ENCODE data around the gene PXYLP1. TPM values are rescaled to one million over a fixed set of nuclear protein-coding genes. Genes with fewer than 3 reads are reported as not detected.

PXYLP1 gene
- total and polyA plus RNA-seq, 2 donors (not counting 1 experiment from before 2014, with no cell fraction given), result 1.4 to 4.5 TPM

DNA sequence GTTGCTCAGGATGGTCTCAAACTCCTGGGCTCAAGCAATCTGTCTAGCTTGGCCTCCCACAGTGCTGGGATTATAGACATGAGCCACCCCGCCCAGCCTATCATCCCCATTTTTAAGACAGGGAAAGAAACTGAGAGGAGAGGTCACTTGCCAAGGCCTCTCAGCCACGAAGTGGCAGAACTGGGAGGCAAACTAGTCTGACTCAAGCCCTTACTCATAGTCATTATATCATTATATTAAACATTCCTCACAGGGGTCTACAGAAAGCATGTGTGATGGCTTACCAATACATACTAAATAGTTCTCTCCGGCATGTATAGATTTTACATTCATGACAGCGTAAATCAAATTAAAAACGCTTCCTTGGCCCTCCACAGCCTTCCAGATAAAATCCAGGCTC is 74.7 kb downstream of the PXYLP1 start:
- no peaks in the 10 kb centered on the region for H3K9me3 Mint-ChIP-seq (ENCODE audit: insufficient read depth)
- TF ChIP-seq EZH2 (IDR thresholded peaks at IDR 0.05; ENCODE audit: borderline replicate concordance, insufficient read depth, low read depth, low read length, poor library complexity, severe bottlenecking), result no peak
- TF ChIP-seq, protein P1, sequence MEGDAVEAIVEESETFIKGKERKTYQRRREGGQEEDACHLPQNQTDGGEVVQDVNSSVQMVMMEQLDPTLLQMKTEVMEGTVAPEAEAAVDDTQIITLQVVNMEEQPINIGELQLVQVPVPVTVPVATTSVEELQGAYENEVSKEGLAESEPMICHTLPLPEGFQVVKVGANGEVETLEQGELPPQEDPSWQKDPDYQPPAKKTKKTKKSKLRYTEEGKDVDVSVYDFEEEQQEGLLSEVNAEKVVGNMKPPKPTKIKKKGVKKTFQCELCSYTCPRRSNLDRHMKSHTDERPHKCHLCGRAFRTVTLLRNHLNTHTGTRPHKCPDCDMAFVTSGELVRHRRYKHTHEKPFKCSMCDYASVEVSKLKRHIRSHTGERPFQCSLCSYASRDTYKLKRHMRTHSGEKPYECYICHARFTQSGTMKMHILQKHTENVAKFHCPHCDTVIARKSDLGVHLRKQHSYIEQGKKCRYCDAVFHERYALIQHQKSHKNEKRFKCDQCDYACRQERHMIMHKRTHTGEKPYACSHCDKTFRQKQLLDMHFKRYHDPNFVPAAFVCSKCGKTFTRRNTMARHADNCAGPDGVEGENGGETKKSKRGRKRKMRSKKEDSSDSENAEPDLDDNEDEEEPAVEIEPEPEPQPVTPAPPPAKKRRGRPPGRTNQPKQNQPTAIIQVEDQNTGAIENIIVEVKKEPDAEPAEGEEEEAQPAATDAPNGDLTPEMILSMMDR (IDR thresholded peaks at IDR 0.05), result no peak
- Histone ChIP-seq H3K27me3 (replicated peaks in 1 of 4; ENCODE audit: control extremely low read depth in 1 of 4, control insufficient read depth in 3 of 4, insufficient read depth in 4 of 4, low read length in 3 of 4) (no peaks in the 10 kb centered on the region), H3K36me3 (replicated peaks in 1 of 2; ENCODE audit: control extremely low read depth in 1 of 2, control insufficient read depth in 1 of 2, extremely low read depth in 1 of 2, insufficient read depth in 2 of 2, low read length in 1 of 2) (no peaks in the 10 kb centered on the region), H3K4me3 (ENCODE audit: control extremely low read depth in 1 of 5, extremely low read depth in 1 of 5, insufficient read depth in 1 of 5, low read depth in 2 of 5, low read length in 4 of 5) (no peak overlapping the region), H3K9me3 (ENCODE audit: control extremely low read depth in 1 of 3, control insufficient read depth in 2 of 3, insufficient read depth in 1 of 3, low read length in 2 of 3) (no peaks in the 10 kb centered on the region), H3K4me2 (replicated peaks; ENCODE audit: low read depth, low read length, poor library complexity, severe bottlenecking) (no peak overlapping the region), H3K4me1 (ENCODE audit: control insufficient read depth in 2 of 2, insufficient read depth in 2 of 2, low read length in 2 of 2) (peaks cover 8 to 11% of the 10 kb centered on the region in 2 donors), H3K79me2 (ENCODE audit: control insufficient read depth, insufficient read depth, low read length) (peaks cover 9% of the 10 kb centered on the region), H2AFZ (ENCODE audit: insufficient read depth, low read depth, low read length, poor library complexity, severe bottlenecking) (no peak overlapping the region), H4K20me1 (ENCODE audit: control insufficient read depth, insufficient read depth, low read length, poor library complexity, severe bottlenecking) (no peaks in the 10 kb centered on the region), H3K9ac (ENCODE audit: low read length) (no peak overlapping the region), H3K27ac (ENCODE audit: low read length in 2 of 2) (no peak overlapping the region)
- no peak overlapping the region for H3K4me3 Mint-ChIP-seq
- no peaks in the 10 kb centered on the region for H3K27me3 Mint-ChIP-seq
- POLR2A ChIA-PET, result no interaction called here
- CTCF ChIA-PET, result interaction anchor here (0.6 to 19.3 kb wide), 6 partner anchors 28 to 151 kb away, joined by 3 to 404 read pairs (median 6); no protein-coding TSS in a partner anchor
- DNase-seq, result no peak
- peaks cover 9% of the 10 kb centered on the region for H3K4me1 Mint-ChIP-seq
- ATAC-seq (ENCODE audit: low read depth), result no peak
- H3K27ac Mint-ChIP-seq, result no peak overlapping the region
- WGBS (ENCODE audit: insufficient coverage), result 100% methylated on average over 2 of the region's 5 CpGs
- intact Hi-C loops (cut with micrococcal nuclease), result no loop called here

DNA sequence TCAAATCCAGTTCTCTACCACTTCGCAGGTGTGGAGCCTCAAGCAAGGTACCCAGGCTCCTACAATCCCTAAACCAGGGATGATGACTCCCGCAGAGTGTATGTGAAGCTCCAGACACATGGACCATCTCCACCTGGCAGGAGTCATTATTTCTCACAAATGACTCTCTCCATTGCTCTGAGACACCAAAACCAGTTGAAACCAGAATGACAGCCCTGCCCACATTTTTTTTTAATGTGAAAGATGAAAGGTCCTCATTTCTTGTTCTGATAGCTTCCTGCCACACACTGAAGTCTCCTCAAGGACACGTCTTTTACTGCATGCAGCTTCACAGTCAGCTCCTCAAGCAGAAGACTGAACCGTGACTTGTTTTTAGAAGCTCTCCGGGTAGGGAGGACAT is 75.3 kb downstream of the PXYLP1 start:
- Histone ChIP-seq H3K36me3 (replicated peaks in 1 of 2; ENCODE audit: control extremely low read depth in 1 of 2, control insufficient read depth in 1 of 2, extremely low read depth in 1 of 2, insufficient read depth in 2 of 2, low read length in 1 of 2) (no peaks in the 10 kb centered on the region), H3K27me3 (replicated peaks in 1 of 4; ENCODE audit: control extremely low read depth in 1 of 4, control insufficient read depth in 3 of 4, insufficient read depth in 4 of 4, low read length in 3 of 4) (no peaks in the 10 kb centered on the region), H4K20me1 (ENCODE audit: control insufficient read depth, insufficient read depth, low read length, poor library complexity, severe bottlenecking) (no peaks in the 10 kb centered on the region), H3K27ac (ENCODE audit: low read length in 2 of 2) (no peak overlapping the region), H2AFZ (ENCODE audit: insufficient read depth, low read depth, low read length, poor library complexity, severe bottlenecking) (no peak overlapping the region), H3K4me3 (ENCODE audit: control extremely low read depth in 1 of 5, extremely low read depth in 1 of 5, insufficient read depth in 1 of 5, low read depth in 2 of 5, low read length in 4 of 5) (no peak overlapping the region), H3K79me2 (ENCODE audit: control insufficient read depth, insufficient read depth, low read length) (peaks cover 11% of the 10 kb centered on the region), H3K9me3 (ENCODE audit: control extremely low read depth in 1 of 3, control insufficient read depth in 2 of 3, insufficient read depth in 1 of 3, low read length in 2 of 3) (no peaks in the 10 kb centered on the region), H3K4me2 (replicated peaks; ENCODE audit: low read depth, low read length, poor library complexity, severe bottlenecking) (no peak overlapping the region), H3K9ac (ENCODE audit: low read length) (no peak overlapping the region), H3K4me1 (ENCODE audit: control insufficient read depth in 2 of 2, insufficient read depth in 2 of 2, low read length in 2 of 2) (peaks cover 8 to 14% of the 10 kb centered on the region in 2 donors)
- no peak overlapping the region for H3K4me3 Mint-ChIP-seq
- intact Hi-C loops (cut with micrococcal nuclease), result no loop called here
- ChIA-PET CTCF (interaction anchor here (0.7 to 19.3 kb wide), 4 partner anchors 90 to 254 kb away, joined by 3 to 404 read pairs (median 4); no protein-coding TSS in a partner anchor), POLR2A (no interaction called here)
- no peak for TF ChIP-seq EZH2 (IDR thresholded peaks at IDR 0.05; ENCODE audit: borderline replicate concordance, insufficient read depth, low read depth, low read length, poor library complexity, severe bottlenecking)
- TF ChIP-seq, protein P1 (IDR thresholded peaks at IDR 0.05), result no peak
- H3K9me3 Mint-ChIP-seq (ENCODE audit: insufficient read depth), result no peaks in the 10 kb centered on the region
- H3K4me1 Mint-ChIP-seq, result peaks cover 14% of the 10 kb centered on the region
- DNase-seq (no peak), ATAC-seq (ENCODE audit: low read depth) (no peak)
- no peaks in the 10 kb centered on the region for H3K27me3 Mint-ChIP-seq
- H3K27ac Mint-ChIP-seq, result no peak overlapping the region
- 80% methylated on average over 5 of the region's 5 CpGs for WGBS (ENCODE audit: insufficient coverage)

Data from B cell (primary cell).